ENCODE measurements around the gene CYFIP1. TPM values are rescaled to one million over a fixed set of nuclear protein-coding genes. Genes with fewer than 3 reads are reported as not detected.

CYFIP1 gene
- total RNA-seq, 1 donor = 108 TPM

DNA sequence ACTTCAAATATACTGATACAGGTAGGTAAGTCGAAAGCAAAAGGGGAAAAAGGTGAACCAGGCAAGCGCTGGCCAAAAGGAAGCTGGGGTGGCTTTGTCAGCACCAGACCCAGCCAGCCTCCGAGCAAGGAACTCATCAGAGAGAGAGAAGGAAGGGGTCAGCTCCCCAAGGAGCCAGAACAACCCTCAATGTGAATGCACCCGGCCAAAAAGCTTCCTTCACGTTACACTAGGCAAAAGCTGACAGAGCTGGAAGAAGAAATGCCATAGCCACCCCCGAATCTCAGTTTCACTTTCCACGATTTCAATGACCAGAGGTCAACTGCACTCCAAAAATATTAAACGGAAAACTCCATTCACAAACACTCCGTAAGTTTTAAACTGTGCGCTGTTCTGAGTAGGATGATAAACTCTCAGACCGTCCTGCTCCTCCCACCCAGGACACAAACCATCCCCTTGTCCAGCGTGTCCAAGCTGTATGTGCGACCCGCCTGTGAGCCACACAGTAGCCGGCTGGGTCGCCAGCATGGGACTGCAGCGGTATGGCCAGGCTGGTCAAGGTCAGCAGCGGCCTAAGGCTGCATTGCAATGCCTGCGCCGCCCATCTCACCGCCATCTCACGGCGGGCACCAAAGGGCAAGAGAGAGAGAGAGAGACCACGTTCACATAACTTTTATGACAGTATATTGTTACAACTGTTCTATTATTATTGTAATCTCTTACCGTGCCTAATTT lies 29.7 kb downstream of the CYFIP1 start:
- peak; percentile 39 for DNase-seq (ENCODE audit: low read depth)
- peak overlapping the region; percentile 1 for H3K4me3 ChIP-seq (ENCODE audit: low read depth, low read length)
- TF ChIP-seq, protein P1, sequence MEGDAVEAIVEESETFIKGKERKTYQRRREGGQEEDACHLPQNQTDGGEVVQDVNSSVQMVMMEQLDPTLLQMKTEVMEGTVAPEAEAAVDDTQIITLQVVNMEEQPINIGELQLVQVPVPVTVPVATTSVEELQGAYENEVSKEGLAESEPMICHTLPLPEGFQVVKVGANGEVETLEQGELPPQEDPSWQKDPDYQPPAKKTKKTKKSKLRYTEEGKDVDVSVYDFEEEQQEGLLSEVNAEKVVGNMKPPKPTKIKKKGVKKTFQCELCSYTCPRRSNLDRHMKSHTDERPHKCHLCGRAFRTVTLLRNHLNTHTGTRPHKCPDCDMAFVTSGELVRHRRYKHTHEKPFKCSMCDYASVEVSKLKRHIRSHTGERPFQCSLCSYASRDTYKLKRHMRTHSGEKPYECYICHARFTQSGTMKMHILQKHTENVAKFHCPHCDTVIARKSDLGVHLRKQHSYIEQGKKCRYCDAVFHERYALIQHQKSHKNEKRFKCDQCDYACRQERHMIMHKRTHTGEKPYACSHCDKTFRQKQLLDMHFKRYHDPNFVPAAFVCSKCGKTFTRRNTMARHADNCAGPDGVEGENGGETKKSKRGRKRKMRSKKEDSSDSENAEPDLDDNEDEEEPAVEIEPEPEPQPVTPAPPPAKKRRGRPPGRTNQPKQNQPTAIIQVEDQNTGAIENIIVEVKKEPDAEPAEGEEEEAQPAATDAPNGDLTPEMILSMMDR (IDR thresholded peaks at IDR 0.05; ENCODE audit: insufficient read depth, low read depth, low read length) = no peak

DNA sequence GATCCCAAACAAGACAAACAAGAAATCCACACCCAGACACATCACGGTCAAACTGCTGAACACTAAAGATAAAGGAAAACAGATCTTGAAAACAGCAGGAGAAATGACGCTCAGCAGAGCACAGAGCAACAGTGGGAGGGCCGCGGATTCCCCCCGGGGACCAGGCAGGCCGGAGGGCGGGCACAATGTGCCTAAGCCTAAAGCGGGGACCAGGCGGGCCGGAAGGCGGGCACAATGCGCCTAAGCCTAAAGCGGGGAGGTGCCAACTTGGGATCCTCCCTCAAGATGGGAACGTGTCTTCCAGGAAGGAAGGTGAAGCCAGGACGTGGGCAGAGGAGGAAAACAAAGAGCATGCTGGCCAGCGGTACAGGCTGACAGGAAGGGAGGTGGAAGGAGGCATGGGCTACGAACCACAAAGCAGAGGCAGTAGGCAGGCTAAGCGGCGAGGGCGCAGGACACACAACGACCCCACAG lies 31.1 kb downstream of the CYFIP1 start:
- peak; percentile 77 for DNase-seq (ENCODE audit: low read depth)
- peak overlapping the region; percentile 38 for H3K4me3 ChIP-seq (ENCODE audit: low read depth, low read length)
- TF ChIP-seq, protein P1 (IDR thresholded peaks at IDR 0.05; ENCODE audit: insufficient read depth, low read depth, low read length) = no peak

DNA sequence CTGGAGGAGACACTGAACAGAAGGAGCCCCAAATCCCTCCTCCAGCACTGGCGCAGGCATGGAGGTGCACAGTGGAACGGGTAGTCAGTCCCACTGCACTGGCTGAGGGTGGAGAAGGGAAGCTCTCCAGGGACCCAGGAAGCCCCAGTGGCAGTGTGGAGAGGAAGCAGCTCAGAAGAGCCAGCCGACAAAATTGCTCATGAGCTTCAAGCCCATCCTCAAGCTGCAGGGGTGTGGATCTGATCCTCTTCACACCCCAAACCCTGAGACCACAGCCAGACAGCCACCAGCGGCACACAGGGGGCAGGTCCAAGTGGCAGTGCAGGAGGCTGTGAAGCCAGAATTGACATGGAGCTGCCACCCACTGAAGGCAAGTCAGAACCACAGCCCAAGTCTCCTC lies 32.1 kb downstream of the CYFIP1 start:
- TF ChIP-seq, protein P1 (IDR thresholded peaks at IDR 0.05; ENCODE audit: insufficient read depth, low read depth, low read length) = no peak
- DNase-seq (ENCODE audit: low read depth) = no peak

DNA sequence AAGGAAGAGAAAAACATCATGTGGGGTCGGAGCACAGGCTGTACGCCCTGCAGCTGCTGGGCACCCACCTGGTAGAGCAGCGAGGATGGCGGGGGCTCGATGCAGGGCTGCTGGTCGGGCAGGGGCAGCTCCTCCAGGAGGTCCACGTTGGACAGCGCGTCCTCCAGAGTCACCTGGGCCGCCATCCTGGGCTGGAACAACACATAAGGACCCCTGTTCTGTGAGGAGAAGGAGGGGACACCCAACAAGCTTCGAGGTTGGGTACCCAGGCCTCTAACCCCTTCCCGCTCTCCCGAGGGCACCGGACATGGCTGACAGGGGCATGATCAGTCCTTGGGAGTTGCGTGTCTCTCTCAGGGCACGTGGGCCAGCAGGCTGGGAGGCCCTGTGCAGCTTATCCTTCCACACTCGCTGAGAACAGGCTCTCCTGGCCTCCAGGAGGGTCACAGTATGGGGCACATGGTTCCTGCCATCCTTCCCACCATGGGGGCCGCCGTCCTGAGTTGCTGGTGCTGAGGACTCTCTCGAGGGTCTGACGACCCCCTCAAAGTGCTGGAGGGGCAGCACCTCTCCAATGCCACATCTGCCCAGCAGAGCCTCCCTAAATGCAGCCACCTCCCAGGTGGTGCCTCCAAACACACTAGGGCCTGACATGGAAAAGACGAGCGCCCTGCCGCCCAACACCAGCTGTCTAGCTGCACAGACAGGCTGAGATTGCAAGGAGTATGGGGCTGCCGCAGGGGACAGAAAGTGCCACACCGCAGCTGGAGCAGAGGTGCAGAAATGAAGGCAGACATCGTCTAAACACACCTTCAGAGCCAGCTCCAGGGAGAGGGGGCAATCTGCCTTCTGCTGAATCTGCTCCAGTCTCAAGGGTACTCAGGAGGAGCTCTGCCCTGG lies 32.8 kb downstream of the CYFIP1 start:
- no peak overlapping the region for H3K4me3 ChIP-seq (ENCODE audit: low read depth, low read length)
- TF ChIP-seq, protein P1 (IDR thresholded peaks at IDR 0.05; ENCODE audit: insufficient read depth, low read depth, low read length) = no peak
- no peak for DNase-seq (ENCODE audit: low read depth)

More for the DNA sequence above, 32.1 kb downstream of the CYFIP1 start:
- H3K4me3 ChIP-seq (ENCODE audit: low read depth, low read length) = no peak overlapping the region

DNA sequence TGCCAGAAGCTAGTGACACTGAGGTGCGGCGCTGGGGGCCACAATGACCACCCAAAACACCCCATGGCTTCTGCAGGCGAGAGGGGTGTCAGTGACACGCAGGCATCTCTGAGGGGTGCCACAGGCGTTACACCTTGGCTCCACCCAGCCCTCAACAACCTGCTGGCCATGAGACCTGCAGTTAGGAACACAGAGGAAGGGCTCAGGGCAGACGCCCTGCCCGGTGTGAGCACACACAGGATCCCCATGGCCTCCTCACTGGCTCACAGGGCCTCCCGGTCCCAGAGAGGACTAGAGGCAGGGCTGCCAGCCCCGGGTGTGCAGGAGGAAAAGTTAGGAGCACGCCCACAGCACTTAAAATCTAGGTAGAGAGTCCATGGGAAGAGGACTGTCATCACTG lies 35.1 kb downstream of the CYFIP1 start:
- no peak for DNase-seq (ENCODE audit: low read depth)
- no peak overlapping the region for H3K4me3 ChIP-seq (ENCODE audit: low read depth, low read length)
- TF ChIP-seq, protein P1 (IDR thresholded peaks at IDR 0.05; ENCODE audit: insufficient read depth, low read depth, low read length) = no peak

DNA sequence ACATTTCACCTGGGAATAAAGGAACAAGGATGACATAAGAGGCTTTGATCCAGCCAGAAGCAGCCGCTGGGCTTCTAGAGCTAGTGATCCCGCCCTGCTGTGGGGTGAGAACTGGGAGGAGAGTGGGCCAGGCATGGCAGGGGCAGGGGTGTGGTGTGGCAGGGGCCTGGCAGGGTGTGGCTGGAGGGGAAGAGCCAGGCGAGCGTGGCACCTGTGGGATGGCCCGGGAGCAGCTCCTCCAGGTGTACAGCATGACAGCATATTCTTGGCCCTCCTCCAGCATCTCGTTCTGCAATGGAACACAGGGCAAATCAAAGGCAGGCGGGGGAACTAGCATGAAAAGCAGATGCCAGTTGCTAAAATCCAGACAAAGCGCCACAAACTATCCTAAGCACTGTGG lies 35.5 kb downstream of the CYFIP1 start:
- TF ChIP-seq, protein P1 (IDR thresholded peaks at IDR 0.05; ENCODE audit: insufficient read depth, low read depth, low read length) = no peak
- DNase-seq (ENCODE audit: low read depth) = no peak
- no peak overlapping the region for H3K4me3 ChIP-seq (ENCODE audit: low read depth, low read length)
